A549 treated with AZD2906 at 1 μM for 4 hours (cell line): ENCODE measurements around the gene OR2H2. TPM values are rescaled to one million over a fixed set of nuclear protein-coding genes. Genes with fewer than 3 reads are reported as not detected.

Experiments used
- total RNA-seq: library from RNA; stranded (reverse); fragments of 200-300 nt; extraction: Qiagen RNA extraction; gene quantifications from 5 replicates; pipeline ENCODE4 v1.2.3, GENCODE V29; 2022

OR2H2 gene
- total RNA-seq, result not detected in 5 replicates

GRCh38 chr6:29584821-29585220 is at the start of gene OR2H2:
TSS of gene OR2H2 (plus strand) at chr6:29585121. CDS start at chr6:29587945, 2,824 bp downstream.

GRCh38 chr6:29559524-29560287 is 25.2 kb upstream of the OR2H2 start, which contains the start of gene UBD:
TSS of gene UBD (minus strand) at chr6:29559732. CDS start at chr6:29559701, 31 bp downstream.

GRCh38 chr6:29632789-29633533 is 48.0 kb downstream of the OR2H2 start, which contains the start of gene GABBR1:
TSS of gene GABBR1 (minus strand) at chr6:29633183. CDS start at chr6:29632385, 798 bp downstream.

Other genes with a start within 250 kb of the OR2H2 start
- gene OR5V1, start 216.3 kb upstream of the OR2H2 start, total RNA-seq, result not detected in 5 replicates
- not detected in 5 replicates for gene OR12D3, start 209.8 kb upstream of the OR2H2 start, total RNA-seq
- gene OR12D2, start 189.5 kb upstream of the OR2H2 start, total RNA-seq, result not detected in 5 replicates
- not detected in 5 replicates for gene OR12D1, start 170.2 kb upstream of the OR2H2 start, total RNA-seq
- gene OR10C1, start 145.8 kb upstream of the OR2H2 start, total RNA-seq, result not detected in 5 replicates
- not detected in 5 replicates for gene OR11A1, start 128.1 kb upstream of the OR2H2 start, total RNA-seq
- gene OR2H1, start 128.0 kb upstream of the OR2H2 start, total RNA-seq, result not detected in 5 replicates
- not detected in 5 replicates for gene MAS1L, start 97.2 kb upstream of the OR2H2 start, total RNA-seq
- gene UBD, start 25.4 kb upstream of the OR2H2 start, total RNA-seq, result 0.41 to 1.00 TPM (median 0.54 TPM) in 5 replicates
- 3.0 to 6.1 TPM (median 4.0 TPM) in 5 replicates for gene GABBR1, start 48.1 kb downstream of the OR2H2 start, total RNA-seq
- gene MOG, start 72.0 kb downstream of the OR2H2 start, total RNA-seq, result not detected in 5 replicates
- gene ZFP57, start 96.0 kb downstream of the OR2H2 start, total RNA-seq, result not detected in 5 replicates
- 3.5 to 5.1 TPM (median 4.2 TPM) in 5 replicates for gene HLA-F, start 138.3 kb downstream of the OR2H2 start, total RNA-seq
- 0.06 TPM in 1 of 5 replicates, not detected in the others for gene HLA-G, start 242.7 kb downstream of the OR2H2 start, total RNA-seq